ENCODE results near the gene HOXA4. TPM values are rescaled to one million over a fixed set of nuclear protein-coding genes. Genes with fewer than 3 reads are reported as not detected.

HOXA4 gene
- total and polyA plus RNA-seq, 2 of the 4 experiments (the other 2 are of a cell fraction): 0.36 to 8.0 TPM

DNA sequence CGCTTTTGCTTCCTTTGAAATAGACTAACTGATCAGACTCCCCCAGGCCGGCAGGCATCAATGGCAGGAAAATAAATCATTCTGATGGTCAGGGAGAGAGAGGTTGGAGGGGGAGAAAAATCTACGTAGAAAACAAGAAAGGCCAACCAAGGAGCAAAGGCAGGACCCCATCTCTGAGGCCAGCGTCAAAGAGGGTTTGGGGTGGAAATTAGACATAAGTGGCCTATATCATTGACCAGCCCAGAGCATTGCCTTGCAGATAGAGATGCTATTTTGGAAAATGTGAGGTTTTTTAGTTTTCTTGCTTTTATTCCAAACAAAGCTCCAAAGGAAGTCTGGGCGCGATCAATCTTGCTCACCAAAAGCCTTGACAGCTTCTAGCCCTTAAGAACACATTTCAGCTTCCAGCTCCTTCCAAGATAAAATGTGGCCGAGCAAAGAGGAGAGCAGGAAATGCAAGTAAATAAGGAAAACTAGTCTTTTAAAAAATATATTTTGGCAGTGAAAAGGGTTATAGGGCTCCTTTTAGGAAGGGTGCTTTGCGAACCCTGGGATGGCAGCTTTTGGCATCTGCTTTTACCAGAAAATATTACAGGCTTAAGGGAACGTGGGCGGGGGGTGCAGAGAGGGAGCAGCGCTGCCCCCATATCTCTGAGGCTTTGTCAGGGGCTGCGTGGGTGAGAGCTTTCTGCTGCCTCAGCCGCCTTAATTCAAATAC lies 26.1 kb downstream of the HOXA4 start:
- Histone ChIP-seq H2AK5ac (ENCODE audit: low read depth, low read length) (peak overlapping the region; percentile 36; the same call in 1 of the 2 replicates), H3K9me1 (ENCODE audit: insufficient read depth, low read length) (peaks cover 5% of the 10 kb centered on the region; the same call in 1 of the 2 replicates), H3K4me3 (ENCODE audit: insufficient read depth, low read depth, low read length) (no peak overlapping the region), H2BK5ac (ENCODE audit: low read depth, low read length, poor library complexity, severe bottlenecking) (peak overlapping the region; percentile 95), H2AK9ac (replicated peaks; ENCODE audit: low read depth, low read length, poor library complexity) (peak overlapping the region; percentile 35), H3K4ac (ENCODE audit: low read depth, low read length) (peak overlapping the region; percentile 91), H3K4me2 (ENCODE audit: low read depth, low read length) (peak overlapping the region; percentile 96), H3K9me3 (ENCODE audit: control insufficient read depth, insufficient read depth, low read length) (no peaks in the 10 kb centered on the region), H3K14ac (replicated peaks; ENCODE audit: low read depth, low read length) (peak overlapping the region; percentile 81), H3K9ac (ENCODE audit: low read depth, low read length) (peak overlapping the region; percentile 93), H2BK15ac (ENCODE audit: low read depth, low read length) (peak overlapping the region; percentile 80), H3K23ac (ENCODE audit: low read depth, low read length) (peak overlapping the region; percentile 96), H4K20me1 (ENCODE audit: insufficient read depth, low read length) (peaks cover 5% of the 10 kb centered on the region; the same call in 1 of the 2 replicates), H3K18ac (ENCODE audit: low read depth, low read length) (peak overlapping the region; percentile 84), H2BK120ac (ENCODE audit: low read depth, low read length) (peak overlapping the region; percentile 84), H3K56ac (ENCODE audit: extremely low read depth, insufficient read depth, low read length) (peak overlapping the region; percentile 76), H4K8ac (ENCODE audit: low read depth in 2 of 2, low read length in 2 of 2) (peak overlapping the region; percentile 20 to 84), H4K91ac (ENCODE audit: insufficient read depth, low read depth, low read length) (peak overlapping the region; percentile 86), H2AFZ (replicated peaks; ENCODE audit: low read length, poor library complexity) (peak overlapping the region; percentile 2), H3K27ac (ENCODE audit: insufficient read depth, low read length) (peak overlapping the region; percentile 96), H2BK20ac (ENCODE audit: low read depth, low read length) (peak overlapping the region; percentile 82; the same call in 1 of the 2 replicates), H3K36me3 (ENCODE audit: control insufficient read depth, insufficient read depth, low read length) (peaks cover 10% of the 10 kb centered on the region; the same call in 1 of the 2 replicates), H3K27me3 (ENCODE audit: control insufficient read depth, insufficient read depth, low read length) (no peaks in the 10 kb centered on the region), H4K5ac (ENCODE audit: low read depth, low read length) (peak overlapping the region; percentile 8), H3K79me1 (ENCODE audit: low read depth in 1 of 2, low read length in 2 of 2) (peaks cover 0 to 26% of the 10 kb centered on the region in 2 experiments; a peak in 2 of 4 replicates), H3K4me1 (ENCODE audit: control insufficient read depth, insufficient read depth, low read length) (peaks cover 43% of the 10 kb centered on the region)
- ATAC-seq (ENCODE audit: low read depth): no peak
- CTCF ChIA-PET: interaction anchor here (0.8 to 1.7 kb wide), 2 partner anchors 18 to 247 kb away, joined by 3 to 5 read pairs; no protein-coding TSS in a partner anchor
- dilution Hi-C loops (cut with HindIII; ENCODE audit: low sequenced_read_pairs, unreplicated experiment) (no loop called here), intact Hi-C loops (cut with micrococcal nuclease) (loop anchor here (1.0 kb wide), 1 partner anchor 11 kb away; no protein-coding TSS in a partner anchor), in situ Hi-C loops (cut with MboI; ENCODE audit: low sequenced_read_pairs) (loop anchor here (5.0 to 10.0 kb wide), 4 partner anchors 38 to 1242 kb away; partner anchors contain the start of gene HOXA5)
- 13% methylated on average over 3 of the region's 13 CpGs; no CpG with 5 or more reads in 1 of the 2 experiments for WGBS, 2 experiments (ENCODE audit: extremely low coverage in 2 of 2, insufficient read length in 1 of 2)
- peak; percentile 78 for DNase-seq
- POLR2A ChIA-PET (ENCODE audit: unreplicated experiment): interaction anchor here (0.7 kb wide), 1 partner anchor 15 kb away, joined by 3 read pairs; no protein-coding TSS in a partner anchor
- no peak for TF ChIP-seq MXI1 (IDR thresholded peaks at IDR 0.05; ENCODE audit: borderline replicate concordance, low read depth, low read length)
- peak; percentile 19; the same call in 1 of the 2 replicates for TF ChIP-seq POLR2A (IDR thresholded peaks at IDR 0.05; ENCODE audit: low read depth, low read length)
- BruUV-seq (replicated peaks): no TSS peak

Measured in IMR-90 (cell line).